Measurements from ENCODE around the gene ZNF780B. TPM values are rescaled to one million over a fixed set of nuclear protein-coding genes. Genes with fewer than 3 reads are reported as not detected.
A peak's percentile ranks its signal among the peaks of the same experiment; 100 is the strongest.
"Not testable (repeated sequence)": the region's sequence is repeated elsewhere in the genome, so short reads cannot be mapped to it uniquely, and the experiment has no call there.

The ZNF780B gene
- total and polyA plus RNA-seq, 4 donors = 1.5 to 28.9 (median 11.4) TPM

GRCh38 chr19:40055049-40055448, 982 bp downstream of the ZNF780B start:
- H3K27ac ChIP-seq (ENCODE audit: low read depth in 1 of 2, low read length in 2 of 2) = no peak overlapping the region
- DNase-seq (no peak), ATAC-seq (ENCODE audit: low FRiP score) (no peak)
- H3K9me3 ChIP-seq (ENCODE audit: control insufficient read depth, low read length) = peaks cover 3% of the 10 kb centered on the region
- H3K4me3 ChIP-seq (ENCODE audit: low read length in 2 of 2) = peak overlapping the region; percentile 35 to 97
- no peaks in the 10 kb centered on the region for H3K27me3 ChIP-seq (ENCODE audit: control insufficient read depth in 1 of 2, insufficient read depth in 2 of 2, low read length in 1 of 2)
- no peaks in the 10 kb centered on the region for H3K36me3 ChIP-seq (ENCODE audit: control insufficient read depth in 1 of 2, insufficient read depth in 2 of 2, low read length in 1 of 2)
- WGBS, 2 donors = 39 to 53% methylated on average over 10 of the region's 10 CpGs
- no peaks in the 10 kb centered on the region for H3K4me1 ChIP-seq (ENCODE audit: control insufficient read depth in 1 of 2, insufficient read depth in 2 of 2, low read length in 2 of 2)
- intact Hi-C loops (cut with DNase I) = no loop called here

- intact Hi-C loops (cut with DNase I) = no loop called here
- no peaks in the 10 kb centered on the region for H3K27me3 ChIP-seq (ENCODE audit: control insufficient read depth in 1 of 2, insufficient read depth in 2 of 2, low read length in 1 of 2)
- 93% methylated on average over 9 of the region's 9 CpGs for WGBS, 2 donors
- H3K4me1 ChIP-seq (ENCODE audit: control insufficient read depth in 1 of 2, insufficient read depth in 2 of 2, low read length in 2 of 2) = no peaks in the 10 kb centered on the region
- no peak overlapping the region for H3K4me3 ChIP-seq (ENCODE audit: low read length in 2 of 2)
- H3K27ac ChIP-seq (ENCODE audit: low read depth in 1 of 2, low read length in 2 of 2) = no peak overlapping the region
- no peak for DNase-seq
- no peak for ATAC-seq (ENCODE audit: low FRiP score)
- peaks cover 3% of the 10 kb centered on the region for H3K9me3 ChIP-seq (ENCODE audit: control insufficient read depth, low read length)
- H3K36me3 ChIP-seq (ENCODE audit: control insufficient read depth in 1 of 2, insufficient read depth in 2 of 2, low read length in 1 of 2) = peaks cover 0 to 1% of the 10 kb centered on the region in 2 donors
Measured at GRCh38 chr19:40054632-40055031, 1.4 kb downstream of the ZNF780B start.

- WGBS, 2 donors = 99 to 100% methylated on average over 2 of the region's 2 CpGs
- no peaks in the 10 kb centered on the region for H3K27me3 ChIP-seq (ENCODE audit: control insufficient read depth in 1 of 2, insufficient read depth in 2 of 2, low read length in 1 of 2)
- intact Hi-C loops (cut with DNase I) = no loop called here
- H3K4me1 ChIP-seq (ENCODE audit: control insufficient read depth in 1 of 2, insufficient read depth in 2 of 2, low read length in 2 of 2) = no peaks in the 10 kb centered on the region
- H3K36me3 ChIP-seq (ENCODE audit: control insufficient read depth in 1 of 2, insufficient read depth in 2 of 2, low read length in 1 of 2) = peaks cover 2 to 5% of the 10 kb centered on the region in 2 donors
- H3K27ac ChIP-seq (ENCODE audit: low read depth in 1 of 2, low read length in 2 of 2) = no peak overlapping the region
- no peak for DNase-seq
- H3K9me3 ChIP-seq (ENCODE audit: control insufficient read depth, low read length) = peaks cover 4% of the 10 kb centered on the region
- no peak overlapping the region for H3K4me3 ChIP-seq (ENCODE audit: low read length in 2 of 2)
- ATAC-seq (ENCODE audit: low FRiP score) = no peak
Measured at GRCh38 chr19:40053491-40053890, 2.5 kb downstream of the ZNF780B start.

GRCh38 chr19:40041718-40042117, 14.3 kb downstream of the ZNF780B start:
- H3K9me3 ChIP-seq (ENCODE audit: control insufficient read depth, low read length) = peaks cover 14% of the 10 kb centered on the region
- ATAC-seq (ENCODE audit: low FRiP score); H3K4me1 ChIP-seq (ENCODE audit: control insufficient read depth in 1 of 2, insufficient read depth in 2 of 2, low read length in 2 of 2); DNase-seq; H3K4me3 ChIP-seq (ENCODE audit: low read length in 2 of 2); H3K27me3 ChIP-seq (ENCODE audit: control insufficient read depth in 1 of 2, insufficient read depth in 2 of 2, low read length in 1 of 2); intact Hi-C loops (cut with DNase I); H3K27ac ChIP-seq (ENCODE audit: low read depth in 1 of 2, low read length in 2 of 2): not testable (repeated sequence)
- peaks cover 8 to 10% of the 10 kb centered on the region in 2 donors for H3K36me3 ChIP-seq (ENCODE audit: control insufficient read depth in 1 of 2, insufficient read depth in 2 of 2, low read length in 1 of 2)
- 96 to 100% methylated on average over 1 of the region's 1 CpG for WGBS, 2 donors

GRCh38 chr19:40038047-40038446, 18.0 kb downstream of the ZNF780B start:
- WGBS, 2 donors = 94 to 100% methylated on average over 3 of the region's 3 CpGs
- intact Hi-C loops (cut with DNase I); H3K27ac ChIP-seq (ENCODE audit: low read depth in 1 of 2, low read length in 2 of 2); ATAC-seq (ENCODE audit: low FRiP score); H3K4me1 ChIP-seq (ENCODE audit: control insufficient read depth in 1 of 2, insufficient read depth in 2 of 2, low read length in 2 of 2); DNase-seq; H3K27me3 ChIP-seq (ENCODE audit: control insufficient read depth in 1 of 2, insufficient read depth in 2 of 2, low read length in 1 of 2); H3K36me3 ChIP-seq (ENCODE audit: control insufficient read depth in 1 of 2, insufficient read depth in 2 of 2, low read length in 1 of 2); H3K4me3 ChIP-seq (ENCODE audit: low read length in 2 of 2): not testable (repeated sequence)
- peaks cover 11% of the 10 kb centered on the region for H3K9me3 ChIP-seq (ENCODE audit: control insufficient read depth, low read length)

GRCh38 chr19:40035996-40036395, 20.0 kb downstream of the ZNF780B start:
- Histone ChIP-seq H3K27ac (ENCODE audit: low read depth in 1 of 2, low read length in 2 of 2) (no peak overlapping the region), H3K9me3 (ENCODE audit: control insufficient read depth, low read length) (peaks cover 15% of the 10 kb centered on the region), H3K4me3 (ENCODE audit: low read length in 2 of 2) (no peak overlapping the region), H3K27me3 (ENCODE audit: control insufficient read depth in 1 of 2, insufficient read depth in 2 of 2, low read length in 1 of 2) (no peaks in the 10 kb centered on the region), H3K4me1 (ENCODE audit: control insufficient read depth in 1 of 2, insufficient read depth in 2 of 2, low read length in 2 of 2) (no peaks in the 10 kb centered on the region), H3K36me3 (ENCODE audit: control insufficient read depth in 1 of 2, insufficient read depth in 2 of 2, low read length in 1 of 2) (peaks cover 0 to 5% of the 10 kb centered on the region in 2 donors)
- ATAC-seq (ENCODE audit: low FRiP score) (no peak), DNase-seq (no peak)
- 86 to 93% methylated on average over 4 of the region's 4 CpGs for WGBS, 2 donors
- intact Hi-C loops (cut with DNase I) = no loop called here

- ATAC-seq (ENCODE audit: low FRiP score) = no peak
- H3K9me3 ChIP-seq (ENCODE audit: control insufficient read depth, low read length) = peaks cover 17% of the 10 kb centered on the region
- H3K36me3 ChIP-seq (ENCODE audit: control insufficient read depth in 1 of 2, insufficient read depth in 2 of 2, low read length in 1 of 2) = peaks cover 0 to 5% of the 10 kb centered on the region in 2 donors
- WGBS, 2 donors = 98 to 99% methylated on average over 2 of the region's 2 CpGs
- no peak overlapping the region for H3K27ac ChIP-seq (ENCODE audit: low read depth in 1 of 2, low read length in 2 of 2)
- H3K4me1 ChIP-seq (ENCODE audit: control insufficient read depth in 1 of 2, insufficient read depth in 2 of 2, low read length in 2 of 2) = no peaks in the 10 kb centered on the region
- intact Hi-C loops (cut with DNase I) = no loop called here
- H3K27me3 ChIP-seq (ENCODE audit: control insufficient read depth in 1 of 2, insufficient read depth in 2 of 2, low read length in 1 of 2) = no peaks in the 10 kb centered on the region
- no peak overlapping the region for H3K4me3 ChIP-seq (ENCODE audit: low read length in 2 of 2)
- DNase-seq = no peak
Measured at GRCh38 chr19:40033989-40034560, 22.0 kb downstream of the ZNF780B start.

GRCh38 chr19:40026597-40026970, 29.4 kb downstream of the ZNF780B start:
- ATAC-seq (ENCODE audit: low FRiP score) (no peak), DNase-seq (no peak)
- Histone ChIP-seq H3K4me3 (ENCODE audit: low read length in 2 of 2) (no peak overlapping the region), H3K36me3 (ENCODE audit: control insufficient read depth in 1 of 2, insufficient read depth in 2 of 2, low read length in 1 of 2) (no peaks in the 10 kb centered on the region), H3K9me3 (ENCODE audit: control insufficient read depth, low read length) (peaks cover 24% of the 10 kb centered on the region), H3K4me1 (ENCODE audit: control insufficient read depth in 1 of 2, insufficient read depth in 2 of 2, low read length in 2 of 2) (no peaks in the 10 kb centered on the region), H3K27ac (ENCODE audit: low read depth in 1 of 2, low read length in 2 of 2) (no peak overlapping the region), H3K27me3 (ENCODE audit: control insufficient read depth in 1 of 2, insufficient read depth in 2 of 2, low read length in 1 of 2) (no peaks in the 10 kb centered on the region)
- intact Hi-C loops (cut with DNase I) = no loop called here
- WGBS, 2 donors = 96% methylated on average over 5 of the region's 5 CpGs

- intact Hi-C loops (cut with DNase I) = no loop called here
- Histone ChIP-seq H3K4me1 (ENCODE audit: control insufficient read depth in 1 of 2, insufficient read depth in 2 of 2, low read length in 2 of 2) (no peaks in the 10 kb centered on the region), H3K27me3 (ENCODE audit: control insufficient read depth in 1 of 2, insufficient read depth in 2 of 2, low read length in 1 of 2) (no peaks in the 10 kb centered on the region), H3K36me3 (ENCODE audit: control insufficient read depth in 1 of 2, insufficient read depth in 2 of 2, low read length in 1 of 2) (no peaks in the 10 kb centered on the region), H3K9me3 (ENCODE audit: control insufficient read depth, low read length) (peaks cover 21% of the 10 kb centered on the region), H3K27ac (ENCODE audit: low read depth in 1 of 2, low read length in 2 of 2) (no peak overlapping the region), H3K4me3 (ENCODE audit: low read length in 2 of 2) (no peak overlapping the region)
- WGBS, 2 donors = 95 to 97% methylated on average over 4 of the region's 4 CpGs
- no peak for ATAC-seq (ENCODE audit: low FRiP score)
- no peak for DNase-seq
Measured at GRCh38 chr19:40025938-40026596, 30.0 kb downstream of the ZNF780B start.
